ENCODE data around the gene E2F2. TPM values are rescaled to one million over a fixed set of nuclear protein-coding genes. Genes with fewer than 3 reads are reported as not detected.

Gene E2F2
- total RNA-seq, 1 donor from 2014 or later = 8.1 TPM

Other genes with a start within 250 kb of the E2F2 start
- gene HNRNPR, start 186.9 kb downstream of the E2F2 start, total RNA-seq = 113 TPM
- gene ZNF436, start 161.4 kb downstream of the E2F2 start, total RNA-seq = 43.4 TPM
- gene TCEA3, start 106.5 kb downstream of the E2F2 start, total RNA-seq = 66.2 TPM
- gene ASAP3, start 47.1 kb downstream of the E2F2 start, total RNA-seq = 46.0 TPM
- gene ID3, start 28.3 kb upstream of the E2F2 start, total RNA-seq = 80.4 TPM
- 1,530 TPM for gene RPL11, start 160.6 kb upstream of the E2F2 start, total RNA-seq
- gene ELOA, start 212.2 kb upstream of the E2F2 start, total RNA-seq = 19.5 TPM
- gene PITHD1, start 247.2 kb upstream of the E2F2 start, total RNA-seq = 57.6 TPM